IMR-90 (cell line): Measurements from ENCODE around the gene CLIC5. TPM values are rescaled to one million over a fixed set of nuclear protein-coding genes. Genes with fewer than 3 reads are reported as not detected.

Experiments used
- ATAC-seq: fragments of 200-7000 bp; cut with Tn5 transposase; 2 replicates; pipeline ENCODE4 v1.9.1; 2020; ENCODE audit warnings: low read depth, mild to moderate bottlenecking, moderate library complexity
- BruUV-seq: library from RNA; stranded (reverse); fragments of 400-500 nt; replicated peaks from 2 replicates; lab custom pipeline; 2021; lab: Mats Ljungman, UMichigan
- CTCF ChIA-PET: fragments of 300-600 bp; formaldehyde crosslinking; extraction: SDS; loops from one replicate; lab custom pipeline; 2021; ENCODE audit warnings: antibody characterized with exemption; lab: Yijun Ruan, JAX
- POLR2A ChIA-PET: fragments of 300-600 bp; sonication (Branson Sonifier 250); formaldehyde crosslinking; loops from one replicate; lab custom pipeline; 2022; ENCODE audit warnings: antibody characterized with exemption; ENCODE audit not compliant: unreplicated experiment; lab: Charles Lee
- DNase-seq: peaks from one replicate; pipeline ENCODE4 v3.0.0; 2013
- H2AFZ ChIP-seq: replicated peaks from 2 replicates; pipeline ENCODE3; 2013; ENCODE audit warnings: low read length, mild to moderate bottlenecking; ENCODE audit not compliant: poor library complexity
- H2AK5ac ChIP-seq: 2 replicates; pipeline ENCODE4 v1.6.1; 2013; ENCODE audit warnings: low read depth, low read length, inconsistent platforms
- H2AK9ac ChIP-seq: replicated peaks from 2 replicates; pipeline ENCODE3; 2013; ENCODE audit warnings: mild to moderate bottlenecking, low read depth, low read length, moderate library complexity; ENCODE audit not compliant: poor library complexity
- H2BK120ac ChIP-seq: 2 replicates; pipeline ENCODE4 v1.6.1; 2013; ENCODE audit warnings: low read depth, low read length, inconsistent platforms
- H2BK15ac ChIP-seq: 3 replicates; pipeline ENCODE4 v1.6.1; 2013; ENCODE audit warnings: low read depth, low read length, inconsistent platforms
- H2BK20ac ChIP-seq: 2 replicates; pipeline ENCODE4 v1.6.1; 2013; ENCODE audit warnings: low read depth, mild to moderate bottlenecking, inconsistent platforms, low read length, moderate library complexity
- H2BK5ac ChIP-seq: 2 replicates; pipeline ENCODE4 v1.6.1; 2013; ENCODE audit warnings: mild to moderate bottlenecking, low read depth, low read length, inconsistent platforms; ENCODE audit not compliant: poor library complexity, severe bottlenecking
- H3K14ac ChIP-seq: replicated peaks from 2 replicates; pipeline ENCODE4 v1.6.1; 2013; ENCODE audit warnings: low read depth, low read length, inconsistent platforms
- H3K18ac ChIP-seq: 2 replicates; pipeline ENCODE4 v1.6.1; 2013; ENCODE audit warnings: low read depth, low read length, control low read depth
- H3K23ac ChIP-seq: 2 replicates; pipeline ENCODE4 v1.6.1; 2013; ENCODE audit warnings: low read depth, low read length, inconsistent platforms
- H3K27ac ChIP-seq: 2 replicates; pipeline ENCODE4 v1.5.1; 2013; ENCODE audit warnings: mild to moderate bottlenecking, control low read depth, low read length; ENCODE audit not compliant: insufficient read depth
- H3K27me3 ChIP-seq: 2 replicates; pipeline ENCODE4 v1.6.1; 2013; ENCODE audit warnings: low read length; ENCODE audit not compliant: control insufficient read depth, insufficient read depth
- H3K36me3 ChIP-seq: 2 replicates; pipeline ENCODE4 v1.6.1; 2013; ENCODE audit warnings: low read length, mixed read lengths; ENCODE audit not compliant: control insufficient read depth, insufficient read depth
- H3K4ac ChIP-seq: 2 replicates; pipeline ENCODE4 v1.6.1; 2013; ENCODE audit warnings: low read depth, low read length, inconsistent platforms
- H3K4me1 ChIP-seq: 2 replicates; pipeline ENCODE4 v1.6.1; 2013; ENCODE audit warnings: low read length, mixed read lengths; ENCODE audit not compliant: control insufficient read depth, insufficient read depth
- H3K4me2 ChIP-seq: 2 replicates; pipeline ENCODE4 v1.6.1; 2013; ENCODE audit warnings: low read depth, mild to moderate bottlenecking, control low read depth, low read length, moderate library complexity
- H3K4me3 ChIP-seq: 2 replicates; pipeline ENCODE4 v1.5.1; 2013; ENCODE audit warnings: low read depth, mild to moderate bottlenecking, control low read depth, low read length, moderate library complexity; ENCODE audit not compliant: insufficient read depth
- H3K56ac ChIP-seq: 2 replicates; pipeline ENCODE4 v1.6.1; 2013; ENCODE audit warnings: low read length, inconsistent platforms; ENCODE audit not compliant: insufficient read depth; ENCODE audit errors: extremely low read depth
- H3K79me1 ChIP-seq, 2 experiments: 2 replicates each; pipeline ENCODE4 v1.6.1; 2013; ENCODE audit warnings: low read length in 2 of 2, inconsistent platforms in 1 of 2, low read depth in 1 of 2
- H3K9ac ChIP-seq: 2 replicates; pipeline ENCODE4 v1.6.1; 2013; ENCODE audit warnings: low read depth, low read length, control low read depth
- H3K9me1 ChIP-seq: 2 replicates; pipeline ENCODE4 v1.6.1; 2013; ENCODE audit warnings: low read length, inconsistent platforms; ENCODE audit not compliant: insufficient read depth
- H3K9me3 ChIP-seq: 2 replicates; pipeline ENCODE4 v1.6.1; 2013; ENCODE audit warnings: low read length; ENCODE audit not compliant: control insufficient read depth, insufficient read depth
- H4K20me1 ChIP-seq: 2 replicates; pipeline ENCODE4 v1.6.1; 2013; ENCODE audit warnings: low read length, inconsistent platforms; ENCODE audit not compliant: insufficient read depth
- H4K5ac ChIP-seq: 2 replicates; pipeline ENCODE4 v1.6.1; 2013; ENCODE audit warnings: mild to moderate bottlenecking, low read depth, low read length, control low read depth
- H4K8ac ChIP-seq, 2 experiments: 2 replicates each; pipeline ENCODE4 v1.6.1; 2013; ENCODE audit warnings: low read depth in 2 of 2, low read length in 2 of 2, control low read depth in 1 of 2, inconsistent platforms in 1 of 2
- H4K91ac ChIP-seq: 2 replicates; pipeline ENCODE4 v1.6.1; 2013; ENCODE audit warnings: low read depth, low read length, inconsistent platforms; ENCODE audit not compliant: insufficient read depth
- CEBPB ChIP-seq: IDR thresholded peaks from 2 replicates; pipeline ENCODE4 v1.6.1; 2012; ENCODE audit warnings: low read depth, low read length, improper control_type of control experiment
- MAFK ChIP-seq: IDR thresholded peaks from 2 replicates; pipeline ENCODE4 v1.6.1; 2012; ENCODE audit warnings: low read depth, low read length, improper control_type of control experiment
- NFE2L2 ChIP-seq: fragments of 150-350 bp; IDR thresholded peaks from 2 replicates; pipeline ENCODE4 v1.6.1; 2016; ENCODE audit warnings: low read depth, mild to moderate bottlenecking, low read length
- RAD21 ChIP-seq: IDR thresholded peaks from 2 replicates; pipeline ENCODE4 v1.6.1; 2012; ENCODE audit warnings: low read length, improper control_type of control experiment
- RFX5 ChIP-seq: IDR thresholded peaks from 2 replicates; pipeline ENCODE4 v1.8.0; 2012; ENCODE audit warnings: low read depth, mild to moderate bottlenecking, low read length, moderate library complexity
- WGBS, 2 experiments: methylation state at CpG; one replicate each; pipeline versions ENCODE4 v1.1.5 to v1.1.7; 2013; ENCODE audit warnings: missing lambda C conversion rate in 2 of 2; ENCODE audit not compliant: insufficient read length in 1 of 2; ENCODE audit errors: extremely low coverage in 2 of 2; 5-methylcytosine and 5-hydroxymethylcytosine counted together
- dilution Hi-C: fragments of 300-500 bp; cut with HindIII; formaldehyde crosslinking; loops from one replicate; pipeline ENCODE4 v1.14.3; 2018; ENCODE audit warnings: low sequenced_read_pairs; ENCODE audit not compliant: unreplicated experiment
- in situ Hi-C: fragments of 300-500 bp; cut with MboI; formaldehyde crosslinking; loops from 3 replicates; pipeline ENCODE4 v1.14.3; 2019; ENCODE audit warnings: low sequenced_read_pairs, inconsistent platforms, mixed read lengths
- intact Hi-C: fragments of 100-400 bp; cut with micrococcal nuclease; formaldehyde crosslinking; loops from 2 replicates; pipeline ENCODE4 v1.10.0; 2022
- polyA plus RNA-seq, 3 experiments: library from polyadenylated mRNA; depleted of rRNA; stranded (reverse); fragments of >200 nt; gene quantifications; 2 replicates each; pipeline ENCODE4 v1.2.3, GENCODE V29; 2012; ENCODE audit warnings: low replicate concordance in 1 of 3
- total RNA-seq: library from RNA; depleted of rRNA; stranded (reverse); fragments of >200 nt; gene quantifications from 2 replicates; pipeline ENCODE4 v1.2.3, GENCODE V29; 2012
- TF ChIP-seq, protein P1 (sequence below): fragments of 150-350 bp; IDR thresholded peaks from 2 replicates; pipeline ENCODE4 v1.6.1; 2016; ENCODE audit warnings: low read depth, mild to moderate bottlenecking, low read length, moderate library complexity, borderline replicate concordance

Gene CLIC5
- total and polyA plus RNA-seq, 2 of the 4 experiments (the other 2 are of a cell fraction): not detected

DNA sequence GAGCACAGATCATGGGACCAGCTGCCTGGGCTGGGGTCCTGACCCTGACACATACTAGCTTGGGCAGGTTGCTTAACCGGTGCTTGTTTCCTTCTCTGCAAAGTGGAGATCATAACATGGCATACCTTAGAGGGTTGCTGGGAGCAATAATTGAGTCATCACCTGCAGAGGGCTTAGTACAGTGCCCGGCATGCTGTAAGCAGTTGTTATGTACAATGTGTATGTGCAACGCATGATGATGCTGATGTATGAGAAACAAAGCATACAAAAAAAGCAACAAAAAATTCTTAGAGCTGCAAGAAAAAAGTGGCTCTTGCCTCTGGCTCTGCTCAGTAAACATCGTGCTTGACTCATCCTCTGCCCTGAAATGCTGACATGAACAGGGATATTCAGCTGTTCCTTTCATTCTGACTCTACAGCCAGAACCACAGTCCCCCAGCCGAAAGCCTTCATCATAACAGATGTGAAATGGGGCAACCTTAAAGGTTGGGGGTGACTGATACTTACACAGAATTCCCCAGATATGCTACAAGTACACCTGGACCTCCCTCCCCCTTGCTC is 91.7 kb downstream of the CLIC5 start:
- H2BK20ac ChIP-seq: no peak overlapping the region
- H3K4me1 ChIP-seq: peaks cover 2% of the 10 kb centered on the region; the same call in 1 of the 2 replicates
- 80% methylated on average over 1 of the region's 5 CpGs; no CpG with 5 or more reads in 1 of the 2 experiments for WGBS, 2 experiments
- BruUV-seq: no TSS peak
- no peaks in the 10 kb centered on the region for H4K20me1 ChIP-seq
- no peak overlapping the region for H3K14ac ChIP-seq
- H2BK120ac ChIP-seq: no peak overlapping the region
- no peak overlapping the region for H3K56ac ChIP-seq
- no peaks in the 10 kb centered on the region for H3K9me3 ChIP-seq
- ChIA-PET CTCF (interaction anchor here (1.5 to 3.4 kb wide), 4 partner anchors 11 to 1448 kb away, joined by 4 to 10 read pairs (median 6); no protein-coding TSS in a partner anchor), POLR2A (interaction anchor here (0.6 kb wide), 1 partner anchor 537 kb away, joined by 3 read pairs; no protein-coding TSS in a partner anchor)
- H2AFZ ChIP-seq: no peak overlapping the region
- H2AK9ac ChIP-seq: no peak overlapping the region
- no peaks in the 10 kb centered on the region for H3K79me1 ChIP-seq
- H4K5ac ChIP-seq: no peak overlapping the region
- no peak overlapping the region for H3K4me3 ChIP-seq
- in situ Hi-C loops (loop anchor here (25.0 kb wide), 2 partner anchors 512 to 1262 kb away; no protein-coding TSS in a partner anchor), dilution Hi-C loops (no loop called here), intact Hi-C loops (loop anchor here (1.0 to 5.0 kb wide), 3 partner anchors 1294 to 1449 kb away; no protein-coding TSS in a partner anchor)
- H4K91ac ChIP-seq: no peak overlapping the region
- no peak overlapping the region for H3K23ac ChIP-seq
- no peak overlapping the region for H3K27ac ChIP-seq
- H3K4ac ChIP-seq: no peak overlapping the region
- no peak overlapping the region for H2AK5ac ChIP-seq
- H2BK5ac ChIP-seq: no peak overlapping the region
- ATAC-seq: peak; percentile 71
- no peak overlapping the region for H2BK15ac ChIP-seq
- peak overlapping the region; percentile 49; the same call in 1 of the 2 replicates for H3K4me2 ChIP-seq
- no peak for TF ChIP-seq NFE2L2
- 0 out of 2 replicates have a peak, but pooled peaks have one; percentile 27 for TF ChIP-seq RFX5
- no peak for TF ChIP-seq RAD21
- TF ChIP-seq, protein P1, sequence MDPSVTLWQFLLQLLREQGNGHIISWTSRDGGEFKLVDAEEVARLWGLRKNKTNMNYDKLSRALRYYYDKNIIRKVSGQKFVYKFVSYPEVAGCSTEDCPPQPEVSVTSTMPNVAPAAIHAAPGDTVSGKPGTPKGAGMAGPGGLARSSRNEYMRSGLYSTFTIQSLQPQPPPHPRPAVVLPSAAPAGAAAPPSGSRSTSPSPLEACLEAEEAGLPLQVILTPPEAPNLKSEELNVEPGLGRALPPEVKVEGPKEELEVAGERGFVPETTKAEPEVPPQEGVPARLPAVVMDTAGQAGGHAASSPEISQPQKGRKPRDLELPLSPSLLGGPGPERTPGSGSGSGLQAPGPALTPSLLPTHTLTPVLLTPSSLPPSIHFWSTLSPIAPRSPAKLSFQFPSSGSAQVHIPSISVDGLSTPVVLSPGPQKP: no peak
- TF ChIP-seq MAFK: peak; percentile 52; the same call in 1 of the 2 replicates
- TF ChIP-seq CEBPB: peak; percentile 7; the same call in 1 of the 2 replicates
- DNase-seq: peak; percentile 63
- H3K9ac ChIP-seq: no peak overlapping the region
- H3K27me3 ChIP-seq: peaks cover 4% of the 10 kb centered on the region
- H3K18ac ChIP-seq: no peak overlapping the region
- H3K36me3 ChIP-seq: no peaks in the 10 kb centered on the region
- H4K8ac ChIP-seq: no peak overlapping the region
- H3K9me1 ChIP-seq: no peaks in the 10 kb centered on the region; the same call in 1 of the 2 replicates
